Cardiac septum (tissue), 1 donor: ENCODE results near the gene SLC25A31. TPM values are rescaled to one million over a fixed set of nuclear protein-coding genes. Genes with fewer than 3 reads are reported as not detected.

ENCODE experiments used
- total RNA-seq: library from RNA; stranded (reverse); fragmentation: NEBNext Ultra II Directional; extraction: Animal tissue kit (Norgen Biotek cat#: 25700); gene quantifications from one replicate; pipeline ENCODE4 v1.2.1, GENCODE V29; 2021
- donor health status: DM: no; HTN: no; CAD: no.

Gene SLC25A31
- total RNA-seq, 1 donor from 2014 or later, result not detected

Other genes starting within 250 kb of the SLC25A31 start
- gene INTU, start 97.4 kb upstream of the SLC25A31 start, total RNA-seq, result 4.8 TPM
- 12.4 TPM for gene HSPA4L, start 51.9 kb downstream of the SLC25A31 start, total RNA-seq
- gene PLK4, start 150.5 kb downstream of the SLC25A31 start, total RNA-seq, result 0.75 TPM
- gene MFSD8, start 234.8 kb downstream of the SLC25A31 start, total RNA-seq, result 10.9 TPM
- gene ABHD18, start 235.0 kb downstream of the SLC25A31 start, total RNA-seq, result 35.1 TPM